ENCODE measurements around the gene KCNIP4. TPM values are rescaled to one million over a fixed set of nuclear protein-coding genes. Genes with fewer than 3 reads are reported as not detected.

KCNIP4 gene
- total and polyA plus RNA-seq, 11 donors: 0.19 TPM; not detected in 10

DNA sequence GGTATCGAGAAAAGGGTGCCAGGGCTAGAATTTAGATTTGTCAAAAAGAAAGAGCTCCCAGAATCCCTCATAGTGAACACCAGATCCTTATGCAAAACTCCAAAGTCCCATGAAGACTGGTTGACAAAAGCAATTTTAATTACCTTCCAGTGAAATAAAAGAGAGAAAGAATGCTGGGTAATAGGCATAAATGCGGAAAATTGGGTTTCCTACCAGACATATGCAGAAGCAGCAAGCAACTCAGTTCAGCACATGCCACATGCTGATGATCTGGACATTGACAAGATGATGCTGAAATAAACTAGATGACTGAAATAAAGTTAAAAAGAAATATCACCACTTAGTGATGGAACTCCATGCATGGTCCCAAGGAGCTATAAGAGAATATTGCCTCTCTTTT, 83.9 kb downstream of the KCNIP4 start:
- no peaks in the 10 kb centered on the region for H3K27me3 ChIP-seq
- no peaks in the 10 kb centered on the region for H3K4me1 ChIP-seq
- intact Hi-C loops (cut with DNase I): no loop called here
- WGBS, 4 donors: 82 to 91% (median 86%) methylated on average over 2 of the region's 2 CpGs
- no peak for DNase-seq
- no peak for TF ChIP-seq POLR2A (IDR thresholded peaks at IDR 0.05)
- TF ChIP-seq, protein P1, sequence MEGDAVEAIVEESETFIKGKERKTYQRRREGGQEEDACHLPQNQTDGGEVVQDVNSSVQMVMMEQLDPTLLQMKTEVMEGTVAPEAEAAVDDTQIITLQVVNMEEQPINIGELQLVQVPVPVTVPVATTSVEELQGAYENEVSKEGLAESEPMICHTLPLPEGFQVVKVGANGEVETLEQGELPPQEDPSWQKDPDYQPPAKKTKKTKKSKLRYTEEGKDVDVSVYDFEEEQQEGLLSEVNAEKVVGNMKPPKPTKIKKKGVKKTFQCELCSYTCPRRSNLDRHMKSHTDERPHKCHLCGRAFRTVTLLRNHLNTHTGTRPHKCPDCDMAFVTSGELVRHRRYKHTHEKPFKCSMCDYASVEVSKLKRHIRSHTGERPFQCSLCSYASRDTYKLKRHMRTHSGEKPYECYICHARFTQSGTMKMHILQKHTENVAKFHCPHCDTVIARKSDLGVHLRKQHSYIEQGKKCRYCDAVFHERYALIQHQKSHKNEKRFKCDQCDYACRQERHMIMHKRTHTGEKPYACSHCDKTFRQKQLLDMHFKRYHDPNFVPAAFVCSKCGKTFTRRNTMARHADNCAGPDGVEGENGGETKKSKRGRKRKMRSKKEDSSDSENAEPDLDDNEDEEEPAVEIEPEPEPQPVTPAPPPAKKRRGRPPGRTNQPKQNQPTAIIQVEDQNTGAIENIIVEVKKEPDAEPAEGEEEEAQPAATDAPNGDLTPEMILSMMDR (IDR thresholded peaks at IDR 0.05): no peak
- H3K9me3 ChIP-seq: no peaks in the 10 kb centered on the region
- H3K27ac ChIP-seq: no peak overlapping the region
- no peak for ATAC-seq
- H3K4me3 ChIP-seq: no peak overlapping the region
- H3K36me3 ChIP-seq: no peaks in the 10 kb centered on the region

DNA sequence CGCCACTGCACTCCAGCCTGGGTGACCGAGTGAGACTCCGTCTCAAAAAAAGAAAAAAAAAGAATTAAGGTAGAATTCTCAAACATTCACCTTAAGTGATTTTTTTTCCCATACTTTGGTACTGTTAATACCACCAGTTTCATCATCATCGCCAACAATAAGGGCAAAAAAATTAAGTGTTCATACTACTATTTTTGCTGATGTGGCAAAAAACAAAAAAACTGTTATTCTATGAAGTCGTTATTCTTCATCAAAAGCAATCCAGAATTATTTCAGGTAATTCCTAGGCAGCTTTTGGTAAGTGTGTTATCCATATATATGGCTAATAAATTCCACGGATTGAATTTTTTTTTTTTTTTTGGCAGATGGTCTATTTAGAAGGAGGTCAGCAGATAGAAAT, 85.7 kb downstream of the KCNIP4 start:
- H3K36me3 ChIP-seq: no peaks in the 10 kb centered on the region
- H3K4me3 ChIP-seq: no peak overlapping the region
- no peak overlapping the region for H3K27ac ChIP-seq
- 87 to 95% (median 90%) methylated on average over 6 of the region's 6 CpGs for WGBS, 4 donors
- TF ChIP-seq, protein P1 (IDR thresholded peaks at IDR 0.05): no peak
- DNase-seq (no peak), ATAC-seq (no peak)
- no peaks in the 10 kb centered on the region for H3K9me3 ChIP-seq
- intact Hi-C loops (cut with DNase I): no loop called here
- no peaks in the 10 kb centered on the region for H3K27me3 ChIP-seq
- no peaks in the 10 kb centered on the region for H3K4me1 ChIP-seq

DNA sequence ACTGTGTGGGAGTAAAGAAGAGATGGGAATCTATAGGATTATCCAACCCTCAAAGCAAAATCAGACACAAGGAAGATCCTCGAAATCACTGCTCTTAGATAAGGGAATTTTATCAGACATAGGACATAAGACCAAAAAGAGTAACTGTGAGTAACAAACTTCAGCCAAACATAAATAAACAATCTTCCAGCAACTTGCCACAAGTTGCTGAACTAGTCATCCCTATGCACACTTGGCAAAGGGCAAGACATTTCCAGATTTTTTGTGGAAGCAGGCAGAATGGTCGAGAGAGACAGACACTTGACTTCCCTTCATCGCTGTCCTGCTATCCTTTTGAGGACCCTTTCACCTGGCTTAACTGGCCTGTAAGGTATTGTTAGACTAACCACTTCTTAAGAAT, 89.6 kb downstream of the KCNIP4 start:
- no peak overlapping the region for H3K4me3 ChIP-seq
- DNase-seq: no peak
- no peaks in the 10 kb centered on the region for H3K4me1 ChIP-seq
- H3K27ac ChIP-seq: no peak overlapping the region
- intact Hi-C loops (cut with DNase I): no loop called here
- no peaks in the 10 kb centered on the region for H3K36me3 ChIP-seq
- TF ChIP-seq, protein P1 (IDR thresholded peaks at IDR 0.05): no peak
- TF ChIP-seq POLR2A (IDR thresholded peaks at IDR 0.05): no peak
- ATAC-seq: no peak
- no peaks in the 10 kb centered on the region for H3K9me3 ChIP-seq
- WGBS, 4 donors: 65 to 84% (median 76%) methylated on average over 3 of the region's 3 CpGs
- no peaks in the 10 kb centered on the region for H3K27me3 ChIP-seq

DNA sequence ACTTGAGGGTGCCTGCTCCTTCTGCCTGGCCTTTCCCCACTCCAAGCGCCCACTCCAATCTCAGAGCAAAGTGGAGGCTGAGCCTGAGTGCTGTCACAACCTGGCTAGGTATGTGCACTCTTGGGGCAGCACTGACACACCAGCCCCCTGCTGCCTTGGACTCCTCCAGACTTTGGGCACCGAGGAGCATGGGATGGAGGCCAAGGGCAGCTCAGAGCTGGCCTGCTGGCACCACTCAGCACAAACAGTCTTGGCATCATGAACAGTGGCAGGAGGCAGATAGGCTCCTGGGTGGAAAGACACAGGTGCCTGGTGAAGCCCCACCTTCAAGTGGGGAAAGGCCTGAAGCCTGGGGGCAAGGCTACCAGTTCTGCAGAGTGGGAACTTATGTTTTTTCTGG, 91.8 kb downstream of the KCNIP4 start:
- WGBS, 4 donors: 54 to 80% (median 74%) methylated on average over 1 to 2 of the region's 2 CpGs
- H3K4me1 ChIP-seq: no peaks in the 10 kb centered on the region
- ATAC-seq: peak in 1 of 4 donors; percentile 36
- intact Hi-C loops (cut with DNase I): no loop called here
- DNase-seq: no peak
- no peak overlapping the region for H3K4me3 ChIP-seq
- no peaks in the 10 kb centered on the region for H3K36me3 ChIP-seq
- H3K9me3 ChIP-seq: no peaks in the 10 kb centered on the region
- H3K27me3 ChIP-seq: no peaks in the 10 kb centered on the region
- no peak overlapping the region for H3K27ac ChIP-seq
- TF ChIP-seq, protein P1 (IDR thresholded peaks at IDR 0.05): no peak
- no peak for TF ChIP-seq POLR2A (IDR thresholded peaks at IDR 0.05)

Measured in heart left ventricle (tissue), 16 donors.